HG03558 (cell line): ENCODE measurements around the gene DMTF1.
A peak's percentile ranks its signal among the peaks of the same experiment; 100 is the strongest.
"Not testable (repeated sequence)": the region's sequence is repeated elsewhere in the genome, so short reads cannot be mapped to it uniquely, and the experiment has no call there.

Source experiments
- ATAC-seq: cut with Tn5 transposase; IDR thresholded peaks from one replicate; pipeline ENCODE4 v1.9.1; 2021; ENCODE audit warnings: moderate number of reproducible peaks; ENCODE audit not compliant: unreplicated experiment; ENCODE audit errors: extremely low read depth

DMTF1 gene, protein sequence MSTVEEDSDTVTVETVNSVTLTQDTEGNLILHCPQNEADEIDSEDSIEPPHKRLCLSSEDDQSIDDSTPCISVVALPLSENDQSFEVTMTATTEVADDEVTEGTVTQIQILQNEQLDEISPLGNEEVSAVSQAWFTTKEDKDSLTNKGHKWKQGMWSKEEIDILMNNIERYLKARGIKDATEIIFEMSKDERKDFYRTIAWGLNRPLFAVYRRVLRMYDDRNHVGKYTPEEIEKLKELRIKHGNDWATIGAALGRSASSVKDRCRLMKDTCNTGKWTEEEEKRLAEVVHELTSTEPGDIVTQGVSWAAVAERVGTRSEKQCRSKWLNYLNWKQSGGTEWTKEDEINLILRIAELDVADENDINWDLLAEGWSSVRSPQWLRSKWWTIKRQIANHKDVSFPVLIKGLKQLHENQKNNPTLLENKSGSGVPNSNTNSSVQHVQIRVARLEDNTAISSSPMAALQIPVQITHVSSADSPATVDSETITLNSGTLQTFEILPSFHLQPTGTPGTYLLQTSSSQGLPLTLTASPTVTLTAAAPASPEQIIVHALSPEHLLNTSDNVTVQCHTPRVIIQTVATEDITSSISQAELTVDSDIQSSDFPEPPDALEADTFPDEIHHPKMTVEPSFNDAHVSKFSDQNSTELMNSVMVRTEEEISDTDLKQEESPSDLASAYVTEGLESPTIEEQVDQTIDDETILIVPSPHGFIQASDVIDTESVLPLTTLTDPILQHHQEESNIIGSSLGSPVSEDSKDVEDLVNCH

DNA sequence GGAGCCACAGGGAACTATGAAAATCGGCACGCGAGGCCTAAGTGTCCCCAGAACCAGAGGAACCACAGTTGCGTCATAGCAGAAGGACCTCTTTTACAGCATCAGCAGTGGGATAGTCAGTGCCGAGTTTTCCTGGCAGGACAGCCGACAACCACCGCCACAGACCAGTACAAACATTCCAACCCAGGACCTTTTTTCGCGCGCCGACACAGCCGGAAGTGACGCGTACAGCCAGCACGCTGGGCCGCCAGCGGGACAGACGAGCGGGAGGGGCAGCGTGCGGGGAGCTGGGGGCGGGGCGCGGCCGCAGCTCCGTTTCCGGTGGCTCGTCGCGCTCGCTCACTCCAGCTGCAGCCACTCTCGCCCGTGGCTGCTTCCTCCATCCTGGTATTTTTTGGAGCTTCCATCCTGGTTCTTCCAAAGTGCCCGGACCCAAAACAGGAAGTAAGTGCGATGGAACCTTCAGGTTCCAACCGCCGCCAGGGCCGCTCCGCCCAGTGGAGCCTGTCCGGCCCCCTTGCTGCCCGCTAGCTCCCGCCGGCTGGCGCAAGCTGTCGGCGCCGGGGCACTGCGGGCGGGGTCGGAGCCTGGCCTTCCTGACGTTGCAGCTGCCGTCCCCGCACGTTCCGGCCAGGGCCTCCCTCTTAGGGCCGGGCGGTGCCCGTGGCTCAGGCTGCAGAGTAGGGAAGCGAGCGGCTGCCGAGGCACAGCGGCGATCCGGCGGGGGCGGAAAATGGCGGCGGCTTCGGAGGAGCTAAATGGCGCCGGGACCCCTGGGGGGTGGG lies at the start of gene DMTF1:
Gene DMTF1 (plus strand): TSS at position 342 of the 785 bp plus-strand sequence. CDS start 12,489 bp downstream, outside the sequence.
- ATAC-seq: peak; percentile 74

DNA sequence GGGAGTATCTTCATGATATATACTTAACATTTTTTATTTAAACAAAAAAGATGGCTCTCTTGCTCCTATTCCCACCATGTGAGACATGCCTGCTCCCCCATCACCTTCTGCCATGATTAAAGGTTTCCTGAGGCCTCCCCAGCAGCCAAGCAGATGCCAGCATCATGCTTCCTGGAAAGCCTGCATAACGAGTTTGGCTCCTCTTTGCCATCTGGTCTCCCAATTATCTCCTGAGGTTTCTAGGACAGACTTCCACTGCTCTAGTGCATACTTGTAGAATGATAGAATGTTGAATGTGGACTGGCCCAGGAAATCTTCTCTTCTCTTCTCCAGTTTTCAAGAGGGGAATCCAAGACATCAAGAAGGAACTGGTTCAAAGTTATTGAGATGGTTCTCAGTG lies 46.9 kb upstream of the DMTF1 start:
- no peak for ATAC-seq

DNA sequence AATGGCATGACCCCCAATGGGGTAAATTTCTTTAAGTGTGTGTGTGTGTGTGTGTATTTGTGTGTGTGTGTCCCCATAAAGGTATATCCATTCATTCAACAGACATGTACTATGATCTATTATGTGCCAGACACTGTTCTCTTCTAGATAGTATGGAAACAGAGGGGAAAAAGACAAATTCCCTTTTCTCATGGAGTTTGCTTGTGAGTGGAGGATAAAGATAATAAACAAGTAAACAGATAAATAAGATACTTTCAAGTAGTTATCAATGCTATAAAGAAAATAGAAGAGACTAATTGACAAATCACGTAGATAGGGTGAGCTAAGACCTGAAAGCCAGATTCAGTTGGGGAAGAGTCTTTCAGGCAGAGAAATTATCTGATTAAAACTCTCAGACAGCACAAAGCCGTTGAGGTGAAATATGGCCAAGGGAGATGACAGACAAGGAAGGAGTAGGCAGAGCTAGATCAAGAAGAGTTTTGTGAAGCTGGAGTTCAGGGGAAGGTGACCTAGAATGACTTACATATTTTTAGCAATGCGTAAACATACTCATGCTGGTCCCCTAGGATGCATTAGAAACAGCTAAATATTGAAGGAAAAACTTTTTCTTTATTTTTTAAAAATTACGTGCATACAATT lies 45.2 kb upstream of the DMTF1 start:
- ATAC-seq: no peak

DNA sequence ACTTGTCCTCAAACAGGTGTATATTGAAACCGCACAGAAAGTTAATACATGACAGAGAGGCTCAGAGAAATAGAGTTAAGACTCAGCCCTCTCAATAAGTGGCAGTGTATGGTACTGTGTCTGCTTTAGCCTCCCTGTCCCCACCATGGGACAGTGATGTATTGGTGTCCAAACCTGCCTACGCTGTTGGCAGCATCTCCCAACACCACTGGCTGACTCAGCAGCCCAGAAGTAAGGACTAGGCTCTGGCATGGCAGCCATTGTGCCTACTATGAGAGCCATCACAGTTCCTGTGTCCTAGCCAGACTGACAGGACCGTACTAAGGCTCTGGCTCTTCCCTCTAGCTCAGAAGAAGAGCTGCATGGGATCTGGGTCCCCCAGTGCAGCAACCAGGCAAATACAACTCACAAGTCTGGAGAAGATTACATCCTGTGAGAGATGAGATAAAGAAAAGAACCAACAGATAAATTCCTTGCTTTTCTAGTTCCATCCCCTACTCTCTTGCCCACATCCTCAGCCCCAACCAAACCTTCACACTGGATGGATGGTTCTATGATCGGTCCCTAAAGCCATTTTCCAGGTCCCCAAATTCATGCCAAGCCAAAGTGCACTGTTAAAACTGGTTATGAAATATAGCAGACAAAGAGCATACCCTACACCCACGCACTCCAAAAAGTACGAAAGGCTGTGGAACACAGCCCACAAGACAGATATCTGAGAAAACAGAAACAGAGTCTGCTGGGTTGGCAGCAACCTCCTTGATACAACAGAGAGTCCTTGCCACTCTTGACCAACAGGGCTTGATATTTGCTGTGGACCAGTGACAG lies 44.1 kb upstream of the DMTF1 start:
- ATAC-seq: no peak

DNA sequence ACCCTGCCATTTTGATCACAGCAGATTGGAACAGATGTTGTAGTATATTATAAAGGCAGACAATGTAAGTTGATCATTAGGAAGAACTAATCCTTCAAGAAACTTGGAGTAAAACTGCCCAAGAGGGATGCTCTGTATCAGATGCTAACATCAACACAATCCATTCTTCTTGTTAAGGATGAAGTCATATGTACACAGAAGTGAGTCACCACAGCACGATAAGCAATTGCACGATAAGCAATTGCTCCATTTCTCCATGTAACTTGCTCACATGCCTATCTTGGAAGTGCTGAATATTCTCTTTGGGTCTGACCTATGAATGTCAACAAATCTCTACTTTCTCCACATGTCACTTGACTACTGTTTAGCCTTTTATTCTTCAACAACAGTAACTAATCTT lies 41.5 kb upstream of the DMTF1 start:
- no peak for ATAC-seq

DNA sequence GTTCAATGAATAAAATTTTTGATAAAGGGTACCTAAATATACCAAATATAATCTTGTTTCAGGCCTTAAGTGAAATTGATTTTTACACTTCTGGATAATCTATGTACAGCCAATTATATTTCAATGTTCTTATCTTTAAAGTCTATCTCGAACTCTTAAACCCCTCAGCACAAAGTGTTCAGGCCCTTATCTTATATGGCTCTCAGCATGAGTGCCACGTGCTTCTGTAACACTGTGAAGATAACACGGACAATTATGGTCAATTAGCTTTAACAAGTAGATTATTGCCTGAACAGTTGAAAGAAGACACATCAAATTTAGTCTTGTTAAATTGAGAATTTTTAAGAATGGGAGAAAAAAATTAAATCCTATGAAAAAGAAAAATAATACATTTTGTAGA lies 40.4 kb upstream of the DMTF1 start:
- ATAC-seq: no peak

DNA sequence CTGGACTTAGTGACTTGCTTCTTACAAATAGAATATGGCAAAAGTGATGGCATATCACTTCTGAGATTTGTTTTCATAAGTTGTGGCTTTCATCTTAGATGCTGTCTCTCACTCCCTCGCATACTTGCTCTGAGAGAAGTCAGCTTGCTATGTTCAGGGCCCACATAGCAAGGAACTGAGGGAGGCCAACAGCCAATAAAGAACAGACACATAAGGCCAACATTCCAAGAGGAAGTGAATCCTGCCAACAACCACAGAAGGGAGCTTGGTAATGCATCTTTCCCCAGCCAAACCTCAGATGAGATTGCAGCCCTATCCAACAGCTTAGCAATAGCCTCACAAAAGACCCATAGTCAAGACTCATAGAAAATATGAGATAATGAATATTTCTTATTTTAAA lies 39.2 kb upstream of the DMTF1 start:
- no peak for ATAC-seq

DNA sequence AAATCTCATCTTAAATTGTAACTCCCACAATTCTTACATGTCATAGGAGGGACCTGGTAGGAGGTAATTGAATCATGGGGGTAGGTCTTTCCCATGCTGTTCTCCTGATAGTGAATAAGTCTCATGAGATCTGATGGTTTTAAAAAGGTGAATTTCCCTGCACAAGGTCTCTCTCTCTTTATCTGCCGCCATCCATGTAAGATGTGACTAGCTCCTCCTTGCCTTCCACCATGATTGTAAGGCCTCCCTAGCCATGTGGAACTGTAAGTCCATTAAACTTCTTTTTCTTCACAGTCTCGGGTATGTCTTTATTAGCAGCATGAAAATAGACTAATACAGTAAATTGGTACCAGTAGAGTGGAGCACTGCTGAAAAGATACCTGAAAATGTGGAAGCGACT lies 38.3 kb upstream of the DMTF1 start:
- ATAC-seq: not testable (repeated sequence)

DNA sequence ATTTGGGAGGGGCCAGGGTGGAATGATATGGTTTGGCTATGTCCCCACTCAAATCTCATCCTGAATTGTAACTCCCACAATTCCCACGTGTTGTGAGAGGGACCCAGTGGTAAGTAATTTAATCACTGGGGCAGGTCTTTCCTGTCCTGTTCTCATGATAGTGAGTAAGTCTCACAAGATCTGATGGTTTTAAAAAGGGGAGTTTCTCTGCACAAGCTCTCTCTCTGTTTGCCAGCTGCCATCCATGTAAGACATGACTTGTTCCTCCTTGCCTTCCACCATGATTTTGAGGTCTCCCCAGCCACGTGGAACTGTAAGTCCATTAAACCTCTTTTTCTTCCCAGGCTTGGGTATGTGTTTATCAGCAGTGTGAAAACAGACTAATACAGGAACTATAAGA lies 36.5 kb upstream of the DMTF1 start:
- ATAC-seq: not testable (repeated sequence)

DNA sequence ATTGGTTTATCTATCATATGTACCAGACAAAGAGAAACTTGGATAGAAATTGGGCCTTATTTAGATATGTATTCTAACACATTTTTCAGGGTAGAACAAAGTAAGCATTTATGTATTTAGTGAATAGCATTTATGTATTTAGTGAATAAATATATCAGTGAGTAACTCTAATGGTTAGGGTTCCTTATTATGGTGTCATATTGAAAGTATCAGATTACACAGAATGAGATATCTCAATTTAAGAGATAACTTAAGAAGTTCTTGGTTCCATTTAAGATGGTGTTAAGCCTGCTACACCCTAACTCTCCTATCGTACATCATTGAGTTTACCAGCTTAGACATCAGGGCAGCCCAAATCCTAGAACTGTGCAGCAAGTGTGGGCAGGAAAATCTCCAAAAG lies 35.9 kb upstream of the DMTF1 start:
- no peak for ATAC-seq

DNA sequence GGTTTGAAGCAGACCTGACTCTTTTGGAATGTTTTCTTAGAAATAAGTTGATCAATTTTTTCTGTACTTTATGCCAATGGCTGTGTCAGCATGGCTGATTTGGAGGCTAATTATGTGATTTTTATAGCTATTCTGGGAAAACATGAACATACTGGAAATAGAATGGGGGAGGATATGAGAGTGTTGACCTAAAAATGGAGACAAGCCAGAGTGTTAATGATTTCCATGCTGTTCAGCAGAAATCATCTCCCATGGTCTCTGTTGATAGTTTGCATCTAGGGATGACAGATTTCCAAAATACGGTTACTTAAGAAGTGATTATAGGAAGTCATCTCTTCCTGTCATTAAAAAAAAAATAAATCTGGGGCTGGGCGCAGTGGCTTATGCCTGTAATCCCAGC lies 32.7 kb upstream of the DMTF1 start:
- no peak for ATAC-seq

DNA sequence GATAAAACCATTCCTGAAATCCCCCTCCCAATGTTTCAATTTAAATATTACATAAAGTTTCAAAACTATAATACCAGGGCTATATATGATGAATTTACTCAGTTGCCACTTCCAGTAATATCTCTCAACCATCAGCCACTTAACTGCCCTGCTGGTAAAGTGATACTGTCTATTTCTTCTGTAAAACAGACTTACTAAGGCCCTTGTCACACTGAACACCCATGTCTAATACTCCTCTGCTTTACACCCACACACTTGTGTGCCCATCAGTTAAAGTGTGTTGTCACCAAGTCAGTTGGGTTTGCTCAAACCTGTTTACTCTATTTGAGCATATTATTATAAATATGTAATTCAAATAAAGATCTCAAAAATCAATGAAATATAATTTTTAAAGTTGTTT lies 29.1 kb upstream of the DMTF1 start:
- ATAC-seq: no peak

DNA sequence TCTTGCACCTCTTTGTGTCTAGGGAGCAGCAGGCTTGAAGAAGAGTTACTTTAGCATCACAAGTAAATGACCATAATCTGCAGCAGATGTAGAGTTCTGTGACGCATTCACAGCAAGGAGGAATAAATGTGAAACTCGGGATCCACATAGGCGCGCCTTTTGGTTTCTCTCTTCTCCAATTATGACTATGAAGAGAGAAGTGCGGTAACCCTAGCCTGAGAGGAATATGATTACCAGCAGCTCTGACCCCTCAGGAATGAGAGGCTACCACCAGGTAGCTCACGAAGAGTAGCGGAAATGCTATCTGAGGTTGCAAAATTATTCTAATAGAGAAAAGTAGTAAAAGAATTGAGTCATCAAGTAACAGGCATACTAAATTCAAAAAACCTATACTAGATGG lies 25.2 kb upstream of the DMTF1 start:
- no peak for ATAC-seq

DNA sequence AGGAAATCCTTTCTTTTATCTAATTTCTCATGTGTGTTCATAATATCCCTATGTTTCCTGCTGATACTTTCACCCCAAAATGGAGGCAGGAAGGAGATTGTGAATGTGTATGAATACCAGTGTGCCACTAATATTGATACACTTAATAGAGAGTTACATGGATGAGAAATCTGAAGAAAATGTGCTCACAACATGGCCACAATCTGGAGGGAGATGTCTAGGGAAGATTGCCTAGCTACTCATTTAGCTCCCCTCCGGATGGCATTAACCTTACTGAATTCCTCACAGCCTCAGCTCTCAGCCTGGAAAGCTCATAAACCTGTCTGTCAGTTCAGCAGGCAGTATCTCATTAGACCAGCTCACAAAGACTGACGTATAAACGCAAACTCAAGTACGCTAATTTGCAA lies 23.4 kb upstream of the DMTF1 start:
- no peak for ATAC-seq

DNA sequence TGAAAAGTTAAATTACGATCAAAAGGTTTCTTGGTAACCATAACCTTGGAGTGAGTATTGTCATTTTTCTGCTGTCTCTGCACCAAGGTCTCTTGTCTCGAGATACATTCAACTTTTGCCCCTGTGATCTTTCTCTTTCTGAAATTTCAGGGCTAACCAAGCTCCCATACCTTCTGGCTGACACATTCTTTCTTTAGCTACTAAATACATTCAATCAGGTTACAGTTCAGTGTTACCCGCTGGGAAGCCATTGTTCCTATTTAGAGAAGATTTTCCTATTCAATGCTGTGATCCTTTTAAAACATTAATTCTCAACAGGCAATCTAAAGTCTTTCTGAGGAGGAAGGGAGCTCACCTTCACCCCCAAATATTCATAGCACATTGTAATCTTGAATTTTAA lies 22.9 kb upstream of the DMTF1 start:
- ATAC-seq: no peak

DNA sequence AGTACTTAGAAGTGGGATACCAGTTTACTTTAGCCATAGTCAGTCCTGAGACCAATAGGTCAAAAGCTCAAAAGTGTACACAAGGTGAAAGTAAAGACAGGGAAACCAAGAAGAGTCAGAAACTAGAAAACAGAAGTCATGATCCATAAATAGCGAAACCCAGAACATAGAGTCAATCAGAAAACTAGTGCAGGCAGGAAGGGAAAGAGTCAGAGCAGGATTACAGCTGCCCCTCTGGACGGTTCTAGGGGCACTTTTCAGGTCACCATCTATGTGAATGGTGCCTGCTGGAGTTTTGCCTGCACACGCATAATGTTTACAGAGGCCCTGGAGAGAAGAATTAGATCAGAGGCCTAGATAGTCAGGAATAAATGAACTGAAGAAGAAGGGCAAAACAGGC lies 22.4 kb upstream of the DMTF1 start:
- ATAC-seq: peak; percentile 98

DNA sequence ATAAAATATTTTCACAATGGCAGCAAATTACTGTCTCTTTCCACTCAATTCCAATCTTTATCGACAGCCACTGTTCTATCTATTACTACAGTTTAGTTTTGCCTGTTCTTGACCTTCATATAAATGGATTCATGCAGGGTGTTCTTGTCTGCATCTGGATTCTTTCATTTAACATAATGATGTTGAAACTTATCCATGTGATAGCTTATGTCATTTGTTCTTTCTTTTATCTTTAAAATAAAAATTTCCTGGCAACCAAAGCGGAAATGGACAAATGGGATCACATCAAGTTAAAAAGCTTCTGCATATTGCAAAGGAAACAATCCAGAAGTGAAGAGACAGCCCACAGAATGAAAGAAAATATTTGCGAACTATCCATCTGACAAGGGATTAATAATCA lies 20.5 kb upstream of the DMTF1 start:
- no peak for ATAC-seq

DNA sequence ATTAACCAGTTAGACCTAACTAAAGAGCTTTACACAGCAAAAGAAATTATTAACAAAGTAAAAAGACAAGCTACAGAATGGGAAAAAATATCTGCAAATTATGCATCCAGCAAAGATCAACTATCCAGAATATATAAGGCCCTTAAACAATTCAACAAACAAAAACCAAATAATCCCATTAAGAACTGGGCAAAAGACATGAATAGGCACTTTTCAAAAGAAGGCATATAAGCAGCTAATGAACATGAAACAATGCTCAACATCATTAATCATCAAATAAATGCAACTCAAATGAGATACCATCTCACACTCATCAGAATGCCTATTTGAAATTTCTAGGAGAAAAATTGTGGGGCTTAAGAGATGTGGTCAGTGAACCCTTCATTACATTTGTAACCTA lies 15.0 kb upstream of the DMTF1 start:
- ATAC-seq: no peak

DNA sequence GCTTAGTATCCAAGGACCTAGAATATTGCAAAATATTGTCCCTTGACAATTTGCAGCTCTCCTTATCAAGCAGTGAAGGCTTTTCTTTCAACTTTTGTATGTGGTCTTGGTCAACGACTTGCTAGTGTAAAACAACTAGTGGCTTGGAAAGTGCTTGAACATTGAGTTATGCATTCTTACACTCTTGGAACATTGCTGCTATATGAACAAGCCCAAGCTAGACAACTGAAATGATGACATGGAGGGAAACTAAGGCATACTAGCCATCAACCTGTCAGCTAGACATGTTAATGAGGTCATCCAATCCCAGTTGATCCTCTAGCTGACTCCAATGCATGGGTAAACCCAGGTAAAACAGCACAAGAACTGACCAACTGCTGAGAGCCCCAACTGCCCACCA lies 12.7 kb upstream of the DMTF1 start:
- ATAC-seq: no peak
